ENCODE results near the gene FOXJ3.

Gene FOXJ3

GRCh38 chr1:42335050-42335808, at the start of gene FOXJ3:
TSS of gene FOXJ3 (minus strand) at chr1:42335235. CDS start at chr1:42311093, 24,142 bp downstream.
- DNase-seq (ENCODE audit: insufficient read length, low spot score) (peak; percentile 92), FAIRE-seq (no peak)
- TF ChIP-seq POLR2A (IDR thresholded peaks at IDR 0.05; ENCODE audit: low read depth, low read length) = peak; percentile 82

GRCh38 chr1:42381280-42381673, 46.2 kb upstream of the FOXJ3 start:
- DNase-seq (ENCODE audit: insufficient read length, low spot score) (no peak), FAIRE-seq (no peak)
- TF ChIP-seq POLR2A (IDR thresholded peaks at IDR 0.05; ENCODE audit: low read depth, low read length) = no peak

GRCh38 chr1:42380586-42381279, 45.7 kb upstream of the FOXJ3 start, which contains the start of gene RIMKLA:
TSS of gene RIMKLA (plus strand) at chr1:42380792. CDS start at chr1:42380935, 143 bp downstream.
- 0 out of 2 replicates have a peak, but pooled peaks have one; percentile 15 for TF ChIP-seq POLR2A (IDR thresholded peaks at IDR 0.05; ENCODE audit: low read depth, low read length)
- DNase-seq (ENCODE audit: insufficient read length, low spot score) (no peak), FAIRE-seq (no peak)

- DNase-seq (ENCODE audit: insufficient read length, low spot score) (peak; percentile 76), FAIRE-seq (peak; percentile 33)
- TF ChIP-seq POLR2A (IDR thresholded peaks at IDR 0.05; ENCODE audit: low read depth, low read length) = no peak
These were observed 45.0 kb upstream of the FOXJ3 start for GRCh38 chr1:42379794-42380585.

- TF ChIP-seq POLR2A (IDR thresholded peaks at IDR 0.05; ENCODE audit: low read depth, low read length) = no peak
- DNase-seq (ENCODE audit: insufficient read length, low spot score) (no peak), FAIRE-seq (no peak)
These were observed 37.8 kb upstream of the FOXJ3 start for GRCh38 chr1:42372796-42373195.

GRCh38 chr1:42370876-42371549, 36.0 kb upstream of the FOXJ3 start:
- DNase-seq (ENCODE audit: insufficient read length, low spot score) = no peak
- no peak for TF ChIP-seq POLR2A (IDR thresholded peaks at IDR 0.05; ENCODE audit: low read depth, low read length)
- no peak for FAIRE-seq

GRCh38 chr1:42369471-42369870, 34.4 kb upstream of the FOXJ3 start:
- no peak for FAIRE-seq
- DNase-seq (ENCODE audit: insufficient read length, low spot score) = no peak
- TF ChIP-seq POLR2A (IDR thresholded peaks at IDR 0.05; ENCODE audit: low read depth, low read length) = no peak

- no peak for DNase-seq (ENCODE audit: insufficient read length, low spot score)
- FAIRE-seq = no peak
- no peak for TF ChIP-seq POLR2A (IDR thresholded peaks at IDR 0.05; ENCODE audit: low read depth, low read length)
These were observed 33.2 kb upstream of the FOXJ3 start for GRCh38 chr1:42368096-42368795.

- FAIRE-seq (no peak), DNase-seq (ENCODE audit: insufficient read length, low spot score) (no peak)
- no peak for TF ChIP-seq POLR2A (IDR thresholded peaks at IDR 0.05; ENCODE audit: low read depth, low read length)
These were observed 30.1 kb upstream of the FOXJ3 start for GRCh38 chr1:42365118-42365517.

- DNase-seq (ENCODE audit: insufficient read length, low spot score) (no peak), FAIRE-seq (no peak)
- TF ChIP-seq POLR2A (IDR thresholded peaks at IDR 0.05; ENCODE audit: low read depth, low read length) = no peak
These were observed 29.5 kb upstream of the FOXJ3 start for GRCh38 chr1:42364542-42364941.

GRCh38 chr1:42364089-42364488, 29.1 kb upstream of the FOXJ3 start:
- no peak for FAIRE-seq
- TF ChIP-seq POLR2A (IDR thresholded peaks at IDR 0.05; ENCODE audit: low read depth, low read length) = no peak
- DNase-seq (ENCODE audit: insufficient read length, low spot score) = no peak

GRCh38 chr1:42359466-42359865, 24.4 kb upstream of the FOXJ3 start:
- no peak for FAIRE-seq
- no peak for TF ChIP-seq POLR2A (IDR thresholded peaks at IDR 0.05; ENCODE audit: low read depth, low read length)
- DNase-seq (ENCODE audit: insufficient read length, low spot score) = no peak

- TF ChIP-seq POLR2A (IDR thresholded peaks at IDR 0.05; ENCODE audit: low read depth, low read length) = no peak
- DNase-seq (ENCODE audit: insufficient read length, low spot score) (no peak), FAIRE-seq (no peak)
These were observed 23.8 kb upstream of the FOXJ3 start for GRCh38 chr1:42358791-42359190.
